Stimulated activated CD4-positive, alpha-beta T cell treated with anti-CD3 and anti-CD28 coated beads, Interleukin-1b, Interleukin-23, amount 100 ng/mL, for 1 hour (primary cell): ENCODE measurements around the gene OTOP2.
"Not testable (repeated sequence)": the region's sequence is repeated elsewhere in the genome, so short reads cannot be mapped to it uniquely, and the experiment has no call there.

Experiments used
- DNase-seq, 2 donors: peaks; one replicate each; pipeline ENCODE4 v3.0.0-alpha.2; 2020; ENCODE audit warnings: low read depth in 2 of 2

Gene OTOP2

GRCh38 chr17:74951680-74952421, 27.8 kb downstream of the OTOP2 start:
- no peak for DNase-seq

DNA sequence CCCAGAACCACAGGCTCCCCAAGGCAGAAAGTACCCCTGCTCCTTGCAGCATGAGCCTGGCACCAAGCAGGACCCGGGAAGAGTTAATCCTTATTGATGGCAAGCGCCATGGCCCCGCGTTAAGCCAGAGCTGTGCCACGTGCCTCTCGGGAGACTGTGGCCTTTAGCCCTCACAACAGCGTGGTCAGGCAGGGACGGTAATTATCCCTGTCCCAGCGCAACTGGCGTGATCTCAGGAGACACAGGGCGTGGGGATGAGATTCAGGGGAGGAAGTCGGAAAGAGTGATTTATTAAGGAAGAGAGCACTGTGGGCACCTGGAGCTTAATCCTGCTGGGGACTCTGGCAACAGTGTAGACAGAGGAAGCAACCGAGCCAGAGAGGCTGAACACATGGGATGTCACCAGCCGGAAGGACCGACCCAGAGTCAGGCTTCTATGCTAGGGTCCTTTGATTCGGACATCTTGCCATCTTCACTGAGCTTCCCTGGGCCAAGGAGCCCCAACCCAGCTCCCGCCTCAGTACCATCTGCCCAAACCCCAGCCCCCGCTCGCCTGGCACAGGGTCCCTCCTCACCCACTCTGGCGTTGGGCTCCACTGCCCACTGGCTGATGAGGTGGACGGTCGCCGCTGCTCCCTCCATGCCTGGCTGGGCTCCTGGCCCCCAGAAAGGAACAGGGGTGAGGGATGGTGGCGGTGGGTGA, 28.5 kb downstream of the OTOP2 start:
- DNase-seq: no peak

- no peak for DNase-seq
Observed at GRCh38 chr17:74953134-74953687, 29.1 kb downstream of the OTOP2 start.

- DNase-seq: no peak
Observed at GRCh38 chr17:74954115-74954514, 30.0 kb downstream of the OTOP2 start.

GRCh38 chr17:74954665-74955421, 30.8 kb downstream of the OTOP2 start:
- DNase-seq: no peak

DNA sequence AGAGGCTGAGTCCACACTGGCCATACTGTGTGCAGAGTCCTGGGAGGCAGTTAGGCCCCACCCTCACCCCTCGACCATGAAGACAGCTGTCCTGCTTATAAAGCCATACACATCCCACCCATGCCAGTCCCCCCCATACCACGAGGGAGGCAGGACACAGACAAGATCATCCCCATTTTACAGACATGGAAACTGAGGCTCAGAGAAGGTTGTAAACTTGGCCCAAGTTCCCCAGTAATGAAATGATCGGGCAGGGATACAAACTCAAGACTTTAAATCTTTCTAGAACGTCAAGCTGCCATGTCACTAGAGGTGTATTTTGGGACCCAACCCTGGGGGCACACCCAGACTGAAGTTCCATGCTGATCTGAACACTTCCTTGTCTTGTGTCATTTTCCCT, 32.0 kb downstream of the OTOP2 start:
- DNase-seq: no peak

DNA sequence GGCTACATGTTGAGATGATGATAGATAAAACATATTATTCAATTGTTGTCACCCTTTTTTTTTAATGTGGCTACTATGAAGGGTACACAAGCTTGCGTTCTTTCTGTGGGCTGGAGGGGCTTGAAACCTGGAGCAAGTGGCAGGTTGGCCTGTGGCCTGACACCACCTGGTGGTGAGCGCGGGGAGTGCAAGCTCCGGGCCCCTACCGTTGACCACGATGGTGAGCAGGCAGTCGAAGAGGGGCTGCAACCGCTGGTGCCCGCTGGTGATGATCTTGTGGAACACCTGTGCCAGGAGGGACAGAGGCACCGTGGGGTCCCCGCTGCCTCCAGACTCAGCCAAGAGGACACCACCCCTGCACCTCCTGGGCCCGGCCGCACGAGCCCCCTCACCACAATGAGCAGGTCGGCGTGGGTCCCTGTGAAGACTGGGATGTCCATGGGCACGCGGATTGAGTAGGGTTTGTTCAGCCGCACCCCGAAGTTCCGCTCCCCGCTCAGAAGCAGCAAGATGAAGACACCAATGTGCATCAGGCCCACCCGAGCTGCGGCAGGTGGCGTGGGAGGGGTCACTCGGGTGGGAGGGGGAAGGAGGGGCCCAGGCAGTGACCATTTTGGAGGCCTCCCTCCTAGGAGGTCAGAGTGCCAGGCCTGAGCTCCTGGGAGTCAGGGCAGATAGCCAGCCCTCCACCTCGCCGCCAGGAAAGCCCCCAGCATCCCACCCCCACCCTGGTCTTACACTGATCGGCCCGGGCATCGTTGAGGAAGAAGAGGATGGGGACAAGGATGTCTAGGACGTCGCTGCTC, 34.1 kb downstream of the OTOP2 start:
- peak; percentile 51 to 83 for DNase-seq

- no peak for DNase-seq
Observed at GRCh38 chr17:74959826-74960515, 35.9 kb downstream of the OTOP2 start.

- DNase-seq: peak in 1 of 2 donors; percentile 24
Observed at GRCh38 chr17:74960570-74961342, 36.7 kb downstream of the OTOP2 start.

GRCh38 chr17:74961657-74962350, 37.7 kb downstream of the OTOP2 start:
- peak; percentile 69 to 81 for DNase-seq

- DNase-seq: no peak
Observed at GRCh38 chr17:74962622-74963394, 38.7 kb downstream of the OTOP2 start.

DNA sequence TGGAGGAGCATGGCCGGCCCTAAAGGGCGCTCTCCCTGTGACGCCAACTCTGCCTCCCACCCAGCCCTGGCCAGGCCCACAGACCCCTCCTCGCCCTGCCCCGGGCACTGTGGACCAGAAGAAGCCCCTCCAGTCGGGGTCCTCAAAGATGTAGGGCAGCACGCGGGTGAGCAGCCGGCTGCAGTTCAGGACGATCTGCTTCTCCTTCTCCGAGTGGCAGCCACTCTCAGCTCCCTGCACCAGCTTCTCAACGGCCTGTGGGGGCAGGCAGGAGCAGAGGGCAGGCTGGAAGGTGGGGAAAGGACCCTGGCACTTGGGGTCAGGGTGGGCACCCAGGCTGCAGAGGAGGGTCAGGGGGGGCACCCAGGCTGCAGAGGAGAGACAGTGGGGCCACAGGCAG, 39.6 kb downstream of the OTOP2 start:
- DNase-seq: no peak

GRCh38 chr17:74964246-74964761, 40.2 kb downstream of the OTOP2 start:
- no peak for DNase-seq

GRCh38 chr17:74964988-74965622, 41.0 kb downstream of the OTOP2 start:
- no peak for DNase-seq

- DNase-seq: no peak
Observed at GRCh38 chr17:74968361-74968780, 44.3 kb downstream of the OTOP2 start.

- not testable (repeated sequence) for DNase-seq
Observed at GRCh38 chr17:74969501-74969900, 45.4 kb downstream of the OTOP2 start.

- DNase-seq: no peak
Observed at GRCh38 chr17:74970395-74970794, 46.3 kb downstream of the OTOP2 start.
